Ovary (tissue), 3 donors: ENCODE data around the gene PPP1R13B.

ENCODE experiments used
- EP300 ChIP-seq: sonication (generic); formaldehyde crosslinking; IDR thresholded peaks from one replicate; pipeline ENCODE4 v1.6.1; 2017; ENCODE audit warnings: antibody characterized with exemption
- POLR2A ChIP-seq: fragments of 450-650 bp; IDR thresholded peaks from one replicate; pipeline ENCODE4 v1.6.1; 2017; ENCODE audit warnings: antibody characterized with exemption, mild to moderate bottlenecking, moderate library complexity
- TF ChIP-seq, protein P1 (sequence below), 3 donors: fragments of 450-650 bp in 2 of 3; fragments of 200-600 bp in 1 of 3; IDR thresholded peaks; one replicate each; pipeline versions ENCODE4 v1.5.1 to v1.8.0; 2016 to 2022; ENCODE audit warnings: antibody characterized with exemption in 3 of 3, mild to moderate bottlenecking in 1 of 3
- donor health status: DM: no; HTN: no; CAD: no.

DNA sequence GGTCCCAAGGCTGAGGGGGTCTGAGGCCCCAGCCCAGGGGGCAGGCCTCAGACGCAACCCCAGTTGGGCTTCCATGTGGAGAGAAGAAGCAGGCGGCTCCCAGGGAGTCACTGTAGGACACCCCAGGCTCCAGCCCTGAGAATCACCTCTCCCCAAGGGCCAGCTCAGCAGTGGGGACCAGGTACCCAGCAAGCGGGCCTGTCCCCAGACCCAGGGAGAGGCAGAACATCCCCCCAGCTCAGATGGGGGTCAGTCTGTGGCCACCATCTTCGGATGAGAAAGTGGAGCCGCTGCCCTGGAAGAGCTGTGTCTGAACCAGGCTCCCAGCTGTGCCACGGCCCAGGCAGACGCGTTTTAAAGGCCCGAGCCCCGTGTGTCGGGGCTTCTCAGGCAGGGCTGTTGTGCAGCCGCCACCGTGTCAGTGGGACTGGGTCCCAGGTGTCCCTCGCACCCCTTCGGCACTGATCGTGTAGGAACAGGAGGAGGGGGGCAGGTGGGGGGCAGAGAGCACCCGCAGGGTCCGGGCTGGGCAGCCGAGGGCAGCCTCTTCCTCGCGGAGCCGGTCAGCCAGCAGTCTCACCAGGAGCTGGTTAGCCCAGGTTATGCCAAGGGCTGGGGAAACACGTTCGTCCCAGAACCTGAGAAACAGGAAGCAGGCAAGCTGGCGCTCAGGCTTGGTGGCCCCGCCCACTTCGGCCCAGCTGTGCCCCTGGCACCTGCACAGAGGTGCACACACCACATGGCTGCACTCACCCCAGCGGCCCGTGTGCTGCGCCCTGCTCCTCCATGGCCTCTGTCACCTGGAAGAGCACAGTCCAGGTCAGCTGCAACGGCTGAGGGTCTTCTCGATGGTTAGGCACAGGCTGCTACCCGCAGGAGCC, 148.8 kb downstream of the PPP1R13B start:
- TF ChIP-seq EP300 (no peak), POLR2A (no peak)
- TF ChIP-seq, protein P1, sequence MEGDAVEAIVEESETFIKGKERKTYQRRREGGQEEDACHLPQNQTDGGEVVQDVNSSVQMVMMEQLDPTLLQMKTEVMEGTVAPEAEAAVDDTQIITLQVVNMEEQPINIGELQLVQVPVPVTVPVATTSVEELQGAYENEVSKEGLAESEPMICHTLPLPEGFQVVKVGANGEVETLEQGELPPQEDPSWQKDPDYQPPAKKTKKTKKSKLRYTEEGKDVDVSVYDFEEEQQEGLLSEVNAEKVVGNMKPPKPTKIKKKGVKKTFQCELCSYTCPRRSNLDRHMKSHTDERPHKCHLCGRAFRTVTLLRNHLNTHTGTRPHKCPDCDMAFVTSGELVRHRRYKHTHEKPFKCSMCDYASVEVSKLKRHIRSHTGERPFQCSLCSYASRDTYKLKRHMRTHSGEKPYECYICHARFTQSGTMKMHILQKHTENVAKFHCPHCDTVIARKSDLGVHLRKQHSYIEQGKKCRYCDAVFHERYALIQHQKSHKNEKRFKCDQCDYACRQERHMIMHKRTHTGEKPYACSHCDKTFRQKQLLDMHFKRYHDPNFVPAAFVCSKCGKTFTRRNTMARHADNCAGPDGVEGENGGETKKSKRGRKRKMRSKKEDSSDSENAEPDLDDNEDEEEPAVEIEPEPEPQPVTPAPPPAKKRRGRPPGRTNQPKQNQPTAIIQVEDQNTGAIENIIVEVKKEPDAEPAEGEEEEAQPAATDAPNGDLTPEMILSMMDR (IDR thresholded peaks at IDR 0.05): no peak
